GM19239 (cell line): Measurements from ENCODE around the gene NMB.
"Not testable (repeated sequence)": the region's sequence is repeated elsewhere in the genome, so short reads cannot be mapped to it uniquely, and the experiment has no call there.

Experiments
- DNase-seq: peaks from one replicate; pipeline ENCODE4 v3.0.0; 2011; ENCODE audit warnings: low spot score; ENCODE audit not compliant: insufficient read length
- FAIRE-seq: peaks from 2 replicates; lab custom pipeline; 2011; peaks lifted over from hg19 to GRCh38; lab: Jason Lieb, UNC

The NMB gene, protein sequence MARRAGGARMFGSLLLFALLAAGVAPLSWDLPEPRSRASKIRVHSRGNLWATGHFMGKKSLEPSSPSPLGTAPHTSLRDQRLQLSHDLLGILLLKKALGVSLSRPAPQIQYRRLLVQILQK

DNA sequence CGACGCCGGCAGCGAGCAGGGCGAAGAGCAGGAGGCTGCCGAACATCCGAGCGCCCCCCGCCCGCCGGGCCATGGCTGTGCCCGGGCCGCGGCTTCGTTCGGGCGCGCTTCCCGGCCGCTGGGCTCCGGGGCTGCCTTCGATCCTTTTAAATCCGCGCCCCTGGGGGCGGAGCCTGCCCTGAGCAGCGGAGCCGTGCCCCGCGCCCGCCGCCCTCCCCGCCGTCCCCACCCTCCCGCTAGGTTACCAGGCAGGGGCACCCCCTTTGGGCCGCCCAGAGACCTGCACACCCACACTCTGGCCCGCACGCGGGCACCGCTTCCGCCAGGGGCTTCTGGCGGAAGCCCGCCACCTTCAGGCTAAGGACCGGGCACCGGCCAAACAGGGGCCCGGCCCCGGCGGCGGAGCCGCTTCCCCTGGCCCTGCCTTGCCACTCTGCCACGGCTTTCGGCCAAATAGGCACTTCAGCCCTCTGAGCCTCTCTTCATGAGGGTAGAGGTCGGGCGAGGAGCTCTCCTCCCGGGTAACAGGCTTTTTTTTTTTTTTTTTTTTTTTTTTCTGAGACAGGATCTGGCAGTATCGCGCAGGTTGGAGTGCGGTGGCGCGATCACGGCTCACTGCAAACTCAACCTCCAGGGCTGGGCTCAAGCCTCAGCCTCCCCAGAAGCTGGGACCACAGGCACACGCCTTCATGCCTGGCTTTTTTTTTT, at the start of gene NMB:
NMB (minus strand) TSS at position 120 of the 708 bp plus-strand sequence; CDS start at position 73, 47 bp downstream.
- FAIRE-seq: no peak
- peak; percentile 73 for DNase-seq

DNA sequence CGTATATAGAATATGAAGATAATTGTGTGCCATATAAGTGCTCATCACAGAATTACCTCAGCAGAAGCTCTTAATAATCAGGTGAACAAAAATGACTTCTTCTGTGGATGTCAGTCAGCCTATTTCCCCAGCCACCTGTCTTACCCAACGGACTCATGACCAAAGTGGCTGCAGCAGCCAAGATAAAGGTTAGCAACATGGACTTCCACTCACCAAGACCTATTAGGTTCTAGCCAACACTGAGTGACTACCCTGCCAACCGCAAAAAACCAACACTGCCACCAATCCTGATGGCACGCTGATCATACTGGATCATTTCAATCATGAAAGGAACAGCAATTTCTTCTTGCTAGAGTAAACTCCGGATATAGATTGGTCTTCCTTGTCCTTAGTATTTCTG, 45.8 kb upstream of the NMB start:
- FAIRE-seq (no peak), DNase-seq (no peak)

DNA sequence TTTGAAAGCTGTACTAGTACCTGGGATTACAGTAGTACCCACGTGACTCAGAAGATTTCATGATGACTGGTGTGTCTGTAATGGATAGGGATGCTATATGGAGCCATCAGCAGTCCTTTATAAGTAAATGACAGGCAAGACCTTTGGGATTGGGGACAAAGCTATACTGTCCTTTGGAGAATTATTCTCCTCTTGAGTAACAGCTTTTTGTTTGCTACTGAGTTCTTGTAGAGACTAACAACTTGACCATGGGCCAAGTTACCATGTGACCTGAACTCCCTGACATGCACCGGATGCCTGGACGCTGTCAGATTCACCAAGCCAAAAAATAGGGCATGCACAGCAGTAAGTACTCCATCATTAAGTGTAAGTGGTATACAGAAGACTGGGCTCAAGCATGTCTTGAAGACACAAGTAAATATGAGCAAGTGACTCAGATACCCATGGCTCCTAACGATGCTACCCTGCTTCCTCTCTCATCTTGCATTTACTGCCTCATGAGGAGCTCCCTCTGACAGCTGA, 45.0 kb upstream of the NMB start:
- DNase-seq (no peak), FAIRE-seq (no peak)

DNA sequence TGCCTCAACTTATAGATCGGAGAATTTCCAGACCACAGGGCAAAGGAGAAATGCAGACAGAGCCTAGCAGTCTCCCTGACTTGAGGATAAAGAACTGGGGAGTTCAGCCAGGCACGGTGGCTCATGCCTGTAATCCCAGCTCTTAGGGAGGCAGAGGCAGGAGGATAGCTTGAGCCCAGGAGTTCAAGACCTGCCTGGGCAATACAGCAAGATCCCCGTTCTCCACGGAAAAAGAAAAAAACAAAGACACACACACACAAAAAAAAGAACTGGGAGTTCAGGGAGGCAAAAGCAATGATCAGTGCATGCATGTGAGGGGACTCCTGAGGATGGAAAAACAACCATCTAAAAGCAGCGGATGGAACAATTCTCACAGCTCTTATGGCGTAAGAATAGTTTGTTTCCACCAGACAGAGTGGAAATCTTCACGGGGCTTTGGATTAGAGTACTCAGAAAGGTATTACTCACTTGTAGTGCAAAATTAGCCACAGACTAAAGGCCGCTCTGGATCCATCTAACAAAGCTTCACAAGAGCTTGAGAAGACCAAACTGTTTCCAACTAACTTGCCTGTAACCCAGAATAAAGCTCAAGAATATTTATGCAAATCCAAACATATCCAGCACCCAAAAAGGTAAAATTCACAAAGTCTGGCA, 41.7 kb upstream of the NMB start:
- FAIRE-seq: no peak
- no peak for DNase-seq

DNA sequence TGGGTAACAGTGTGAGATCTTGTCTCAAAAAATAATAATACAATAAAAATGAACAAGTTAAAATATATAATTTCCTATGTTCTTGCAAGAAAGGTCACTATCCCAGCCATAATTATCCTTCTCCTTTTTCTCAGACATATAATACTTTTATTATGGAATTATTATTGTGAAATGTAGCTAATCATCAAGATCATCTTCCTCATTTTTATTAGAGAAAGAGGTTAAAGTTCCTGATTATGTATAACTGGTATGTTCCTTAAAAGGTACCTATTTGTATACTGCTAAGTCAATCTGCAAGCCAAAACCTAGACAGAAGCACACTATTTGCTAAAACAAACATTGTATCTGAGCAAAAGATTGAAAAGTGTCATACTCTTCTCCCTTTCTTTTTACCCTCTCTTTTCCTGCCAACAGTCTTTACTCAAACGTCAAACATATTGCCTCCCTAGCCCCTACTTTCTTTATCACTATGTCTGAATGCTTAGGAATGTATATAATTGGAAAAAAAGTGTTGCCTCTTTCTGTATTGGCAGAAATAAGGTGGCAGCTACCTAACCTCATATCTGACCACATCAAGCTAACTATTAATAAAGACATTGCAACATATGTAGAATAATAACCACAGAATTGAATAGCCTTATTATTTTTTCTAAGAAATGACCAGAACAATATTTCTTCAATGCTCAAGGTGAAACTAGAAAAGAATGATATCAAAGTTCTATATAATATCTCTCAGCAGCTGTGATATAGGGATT, 39.4 kb upstream of the NMB start:
- DNase-seq: no peak
- peak; percentile 73 for FAIRE-seq

DNA sequence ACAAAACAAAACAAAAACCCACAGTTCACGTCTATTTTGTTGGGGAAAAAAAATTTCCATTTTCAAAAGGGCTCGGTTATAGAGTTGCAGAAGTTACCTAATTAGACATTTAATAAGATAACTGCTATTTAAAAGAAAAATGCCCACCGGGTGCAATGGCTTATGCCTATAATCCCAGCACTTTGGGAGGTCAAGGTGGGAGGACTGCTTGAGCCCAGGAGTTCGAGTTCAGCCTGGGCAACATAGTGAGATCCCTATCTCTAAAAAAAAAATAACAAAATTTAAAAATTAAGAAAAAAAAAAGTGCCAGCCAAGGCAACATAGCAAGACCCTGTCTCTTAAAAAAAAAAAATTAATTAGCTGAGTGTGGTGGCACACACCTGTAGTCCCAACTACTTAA, 38.8 kb upstream of the NMB start:
- DNase-seq: no peak
- no peak for FAIRE-seq

DNA sequence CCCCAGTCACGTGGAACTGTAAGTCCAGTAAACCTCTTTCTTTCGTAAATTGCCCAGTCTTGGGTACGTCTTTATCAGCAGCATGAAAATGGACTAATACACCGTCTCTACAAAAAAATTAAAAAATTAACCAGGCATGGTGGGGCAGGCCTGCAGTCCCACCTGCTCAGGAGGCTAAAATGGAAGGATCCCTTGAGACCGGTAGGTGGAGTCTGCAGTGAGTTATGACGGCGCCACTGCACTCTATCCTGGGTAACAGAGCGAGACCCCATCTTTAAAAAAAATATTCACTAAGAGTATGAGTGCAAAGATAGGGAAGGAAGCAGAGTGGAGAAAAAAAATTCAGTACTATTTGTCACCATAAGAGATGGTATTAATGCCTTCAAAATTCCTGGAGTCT, 32.3 kb upstream of the NMB start:
- DNase-seq (no peak), FAIRE-seq (no peak)

DNA sequence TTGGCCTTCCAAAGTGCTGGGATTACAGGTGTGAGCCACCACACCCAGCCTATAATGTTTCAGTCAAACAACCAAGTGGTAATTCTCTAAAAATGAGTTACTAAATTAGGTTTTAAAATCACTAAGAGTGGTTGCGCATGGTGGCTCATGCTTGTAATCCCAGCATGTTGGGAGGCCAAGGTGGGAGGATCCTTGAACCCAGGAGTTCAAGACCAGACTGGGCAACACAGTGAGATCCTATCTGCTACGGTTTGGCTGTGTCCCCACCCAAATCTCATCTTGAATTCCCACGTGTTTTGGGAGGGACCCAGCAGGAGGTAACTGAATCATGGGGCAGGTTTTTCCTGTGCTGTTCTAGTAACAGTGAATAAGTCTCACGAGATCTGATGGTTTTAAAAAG, 31.9 kb upstream of the NMB start:
- DNase-seq: no peak
- no peak for FAIRE-seq

DNA sequence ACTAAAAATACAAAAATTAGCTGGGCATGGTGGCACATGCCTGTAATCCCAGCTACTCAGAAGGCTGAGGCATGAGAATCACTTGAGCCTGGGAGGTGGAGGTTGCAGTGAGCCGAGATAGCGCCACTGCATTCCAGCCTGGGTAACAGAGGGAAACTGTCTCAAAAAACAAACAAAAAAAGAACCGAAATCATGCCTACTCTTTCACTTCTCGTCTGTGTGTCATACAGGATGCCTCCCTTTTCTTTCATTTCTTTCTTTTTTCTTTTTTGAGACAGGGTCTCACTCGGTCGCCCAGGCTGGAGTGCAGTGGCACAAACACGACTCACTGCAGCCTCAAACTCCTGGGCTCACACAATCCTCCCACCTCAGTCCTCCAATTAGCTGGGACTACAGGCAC, 28.4 kb upstream of the NMB start:
- not testable (repeated sequence) for FAIRE-seq, DNase-seq

DNA sequence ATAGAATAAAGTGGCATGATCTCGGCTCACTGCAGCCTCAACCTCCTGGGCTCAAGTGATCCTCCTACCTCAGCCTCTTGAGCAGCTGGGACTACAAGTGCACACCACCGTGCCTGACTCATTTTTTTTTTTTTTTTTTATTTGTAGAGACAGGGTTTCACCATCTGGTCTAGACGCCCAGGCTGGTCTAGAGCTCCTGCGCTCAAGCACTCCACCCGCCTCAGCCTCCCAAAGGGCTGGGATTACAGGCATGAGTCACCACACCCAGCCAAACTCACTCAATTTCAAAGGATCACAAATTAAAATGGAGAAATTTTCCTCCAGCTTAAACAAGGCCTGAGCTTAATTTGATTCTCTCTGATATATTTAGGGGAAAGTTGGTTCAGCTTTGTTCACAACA, 27.3 kb upstream of the NMB start:
- FAIRE-seq (no peak), DNase-seq (no peak)

DNA sequence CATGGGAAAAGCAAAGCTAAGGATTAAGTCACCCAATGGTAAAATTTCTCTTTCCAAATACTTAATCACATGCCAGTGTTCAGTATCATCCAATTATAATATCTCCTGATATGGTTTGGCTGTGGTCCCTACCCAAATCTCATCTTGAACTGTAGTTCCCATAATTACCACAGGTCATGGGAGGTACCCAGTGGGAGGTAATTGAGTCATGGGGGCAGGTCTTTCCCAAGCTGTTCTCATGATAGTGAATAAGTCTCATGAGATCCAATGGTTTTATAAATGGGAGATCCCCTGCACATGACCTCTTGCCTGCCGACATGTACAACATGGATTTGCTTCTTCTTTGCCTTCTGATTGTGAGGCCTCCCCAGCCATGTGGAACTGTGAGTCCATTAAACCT, 26.1 kb upstream of the NMB start:
- FAIRE-seq (no peak), DNase-seq (no peak)

DNA sequence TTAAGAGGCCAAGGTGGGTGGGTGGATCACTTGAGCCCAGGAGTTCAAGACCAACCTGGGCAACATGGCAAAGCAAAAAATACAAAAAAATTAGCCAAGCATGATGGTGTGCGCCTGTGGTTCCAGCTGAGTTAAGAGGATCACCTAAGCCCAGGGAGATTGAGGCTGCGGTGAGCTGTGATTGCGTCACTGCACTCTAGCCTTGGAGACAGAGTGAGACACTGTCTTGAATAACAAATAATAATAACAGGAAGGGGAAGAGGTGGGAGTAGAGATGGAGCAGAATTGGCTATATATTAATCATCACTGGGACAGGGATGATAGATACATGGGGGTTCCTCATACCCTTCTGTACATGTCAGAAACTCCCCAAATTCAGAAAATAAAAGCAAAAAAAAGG, 23.8 kb upstream of the NMB start:
- FAIRE-seq: no peak
- DNase-seq: no peak

DNA sequence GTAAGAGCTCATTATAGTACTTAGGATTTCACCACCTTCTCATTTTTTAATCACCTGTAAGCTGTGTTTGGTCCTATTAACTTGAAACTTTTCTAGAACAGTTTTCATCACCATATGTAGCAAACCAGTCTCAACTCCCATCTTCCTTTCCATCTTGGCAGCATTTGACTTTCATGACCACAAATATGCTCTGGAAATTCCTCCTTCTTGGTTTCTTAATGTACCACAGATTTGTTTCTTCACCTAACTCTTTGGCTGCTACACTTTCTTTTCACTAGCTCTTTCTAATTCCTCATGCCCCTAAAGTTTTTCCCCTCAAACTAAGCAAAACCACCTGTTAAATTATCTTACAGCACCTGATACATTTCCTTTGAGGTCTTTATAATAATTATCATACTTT, 13.2 kb upstream of the NMB start:
- FAIRE-seq (no peak), DNase-seq (no peak)

DNA sequence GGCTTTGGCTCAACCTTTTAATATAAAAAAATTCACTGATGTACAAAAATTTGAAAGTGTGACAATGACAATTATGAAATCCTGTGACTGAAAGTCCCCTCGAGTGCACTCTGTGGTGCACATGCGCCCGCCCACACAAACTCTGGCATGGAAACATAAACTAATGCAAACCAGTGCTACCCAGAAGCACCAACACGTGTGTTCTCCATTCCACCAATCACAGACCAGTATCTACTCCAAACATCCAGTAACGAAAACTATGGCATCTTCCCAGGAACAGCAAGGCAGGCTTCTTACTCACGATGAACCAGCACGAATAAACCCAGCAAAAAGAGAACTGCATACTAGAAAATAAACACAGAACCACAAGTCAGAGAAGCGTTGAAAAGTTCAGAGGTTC, 11.7 kb upstream of the NMB start:
- FAIRE-seq: no peak
- no peak for DNase-seq

DNA sequence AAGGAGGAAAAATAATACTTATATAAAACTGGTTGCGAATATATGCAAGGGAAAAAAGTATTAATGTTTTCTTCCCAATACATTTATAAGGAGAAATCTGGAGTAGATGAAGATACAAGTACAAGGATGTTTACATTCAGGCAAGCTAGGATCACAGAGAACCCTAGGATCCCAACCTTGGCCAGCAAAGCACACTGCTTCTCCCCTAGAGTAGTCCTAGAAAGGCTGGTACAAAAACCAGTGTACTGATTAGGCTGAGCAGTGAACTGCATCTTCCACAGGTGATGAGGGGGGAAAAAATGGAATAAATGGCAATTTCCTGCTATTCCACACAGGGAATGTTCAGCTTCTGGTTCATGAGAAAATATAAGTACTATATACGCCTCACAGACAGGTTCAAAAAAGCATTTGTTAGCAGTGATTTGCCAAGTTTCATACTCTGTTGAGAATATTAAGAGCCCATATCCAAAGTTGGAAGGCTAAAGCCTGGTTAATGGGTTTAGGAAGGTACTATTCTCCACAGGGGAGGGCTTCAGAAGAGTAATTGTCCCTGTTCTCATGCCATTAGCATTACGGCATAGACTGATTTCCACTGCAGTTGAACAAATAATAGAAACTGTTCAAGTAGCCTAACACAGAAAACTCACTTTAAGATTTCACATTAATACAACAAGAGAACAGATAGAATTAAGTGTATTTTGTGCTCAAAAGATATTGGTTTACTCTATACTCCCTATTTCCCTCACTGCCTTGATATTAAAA, 10.4 kb upstream of the NMB start:
- FAIRE-seq (no peak), DNase-seq (no peak)

DNA sequence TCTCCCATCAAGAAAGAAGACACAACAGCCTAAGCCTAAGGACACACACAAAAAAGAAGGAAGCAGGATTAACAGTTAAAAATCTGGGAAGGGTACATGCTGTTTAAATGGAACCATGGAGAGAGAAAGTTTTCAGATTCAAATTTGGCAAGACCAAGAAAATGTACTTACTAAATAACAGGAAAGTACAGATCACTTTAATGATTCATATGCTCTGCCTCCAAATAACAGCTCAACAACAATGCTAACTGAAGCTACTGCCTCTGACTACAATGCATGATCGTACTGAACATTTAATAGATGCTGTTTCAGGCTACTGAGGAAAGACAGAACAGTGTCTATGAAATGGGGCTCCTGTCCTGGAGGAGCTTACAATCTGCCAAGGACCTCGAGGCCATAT, 8.4 kb upstream of the NMB start:
- DNase-seq (no peak), FAIRE-seq (no peak)

DNA sequence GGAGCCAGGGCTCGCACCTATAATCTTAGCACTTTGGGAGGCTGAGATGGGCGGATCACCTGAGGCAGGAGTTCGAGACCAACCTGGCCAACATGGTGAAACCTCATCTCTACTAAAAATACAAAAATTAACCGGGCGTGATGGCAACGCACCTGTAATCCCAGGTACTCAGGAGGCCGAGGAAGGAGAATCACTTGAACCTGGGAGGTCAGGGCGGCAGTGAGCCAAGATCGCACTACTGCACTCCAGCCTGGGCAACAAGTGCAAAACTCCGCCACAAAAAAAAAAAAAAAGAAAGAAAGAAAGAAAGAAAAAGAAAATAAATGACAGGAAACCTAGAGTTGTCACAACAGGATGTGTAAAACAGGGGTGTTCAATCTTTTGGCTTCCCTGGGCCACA, 3.0 kb upstream of the NMB start:
- no peak for DNase-seq
- FAIRE-seq: no peak

DNA sequence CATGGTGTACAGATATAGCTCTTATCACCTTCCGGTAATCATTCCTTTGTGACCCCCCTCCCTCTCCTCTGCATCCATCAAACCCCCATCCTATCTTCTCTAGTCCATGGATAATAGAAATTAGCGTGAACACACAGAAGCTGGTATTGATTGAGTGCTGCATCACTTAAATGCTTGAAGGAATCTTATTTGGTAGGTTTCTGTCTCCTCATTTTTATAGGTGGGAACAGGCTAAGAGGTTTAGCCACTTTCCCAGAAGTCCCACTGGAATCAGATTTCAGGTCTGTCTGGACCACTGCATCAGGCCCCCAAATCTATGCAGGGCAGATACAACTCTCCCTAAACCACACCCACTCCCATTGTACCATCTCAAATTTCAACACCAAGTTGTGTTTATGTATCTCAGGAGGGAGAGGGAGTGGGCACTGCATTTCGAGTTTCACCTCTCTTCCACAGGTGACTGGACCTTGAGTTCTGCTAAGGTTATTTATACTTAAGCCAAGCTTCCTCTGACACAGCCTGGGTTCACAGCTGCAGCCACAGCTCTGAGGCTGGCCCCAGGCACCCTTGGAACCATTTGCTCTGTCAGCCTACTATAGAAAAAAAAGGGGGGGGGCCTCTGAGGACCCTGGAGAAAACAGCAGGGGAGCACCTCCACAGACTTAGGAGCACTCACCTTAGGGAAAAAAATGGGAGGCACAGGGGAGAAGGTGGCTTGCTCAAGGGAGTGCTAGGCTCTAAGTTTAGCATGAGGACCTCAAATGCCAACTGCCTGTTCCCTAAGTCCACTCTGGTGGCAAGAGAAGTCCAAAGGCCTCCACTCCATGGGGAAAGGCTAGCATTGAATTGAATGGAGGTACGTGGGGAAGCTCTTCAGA, 2.1 kb upstream of the NMB start:
- FAIRE-seq (no peak), DNase-seq (no peak)

DNA sequence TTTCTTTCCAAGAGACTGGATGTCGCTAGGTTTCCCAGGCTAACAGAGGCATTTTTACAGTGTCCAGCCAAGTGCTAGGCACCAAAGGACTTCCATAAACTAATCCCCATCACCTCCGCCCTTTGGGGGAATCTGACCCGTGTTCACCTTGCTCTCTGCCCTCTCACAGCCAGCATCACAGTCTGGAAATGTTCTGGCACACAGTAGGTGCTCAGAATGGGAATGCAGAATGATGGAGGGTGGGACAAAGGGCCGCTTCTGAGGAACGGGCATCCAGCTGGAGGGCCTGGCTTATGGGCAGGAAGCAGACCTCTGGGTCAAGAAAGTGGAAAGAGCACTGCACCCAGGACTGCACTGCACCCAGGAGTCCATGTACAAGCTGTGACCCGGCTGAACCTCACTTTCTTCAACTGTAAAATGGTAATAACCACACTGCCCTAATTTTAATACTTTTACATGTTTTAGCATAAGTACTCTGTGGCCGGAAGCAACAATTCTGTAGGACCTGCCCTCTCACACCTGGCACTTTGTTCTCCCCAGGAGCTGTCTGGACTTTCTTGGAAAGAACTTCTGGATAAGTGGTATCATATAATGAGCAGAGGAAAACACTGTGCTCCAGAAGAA, 901 bp upstream of the NMB start:
- no peak for DNase-seq
- FAIRE-seq: peak; percentile 75
